Cardiac septum (tissue), 1 donor: ENCODE results near the gene TSGA10IP. TPM values are rescaled to one million over a fixed set of nuclear protein-coding genes. Genes with fewer than 3 reads are reported as not detected.

Experiments
- DNase-seq: peaks from one replicate; pipeline ENCODE4 v3.0.0-alpha.2; 2020; ENCODE audit warnings: low spot score
- intact Hi-C: fragments of 100-400 bp; cut with DNase I; formaldehyde crosslinking; loops from one replicate; pipeline ENCODE4 v1.14.0; 2022
- total RNA-seq: library from RNA; stranded (reverse); fragmentation: NEBNext Ultra II Directional; extraction: Animal tissue kit (Norgen Biotek cat#: 25700); gene quantifications from one replicate; pipeline ENCODE4 v1.2.1, GENCODE V29; 2021
- donor health status: DM: no; HTN: no; CAD: no.

Gene TSGA10IP
- total RNA-seq, 1 donor from 2014 or later: not detected

DNA sequence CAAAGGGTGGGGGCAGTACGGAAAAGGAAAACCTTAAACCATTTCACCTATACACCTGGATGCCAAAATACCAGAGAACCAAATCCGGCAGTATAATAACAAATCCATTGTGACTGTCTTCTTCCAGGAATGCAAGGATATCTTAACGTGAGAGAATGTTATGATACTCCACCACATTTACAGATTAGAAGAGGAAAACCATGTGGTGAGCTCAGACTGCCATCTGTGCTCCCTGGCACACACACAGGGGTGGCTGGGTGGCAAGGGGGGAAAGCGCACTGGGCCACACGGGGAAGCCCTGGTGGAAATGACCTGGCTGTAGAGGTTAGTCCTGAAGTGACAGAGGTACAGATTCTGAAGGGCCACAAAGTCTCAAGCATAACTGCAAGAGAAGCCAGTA, 46.8 kb downstream of the TSGA10IP start:
- no peak for DNase-seq
- intact Hi-C loops: no loop called here

DNA sequence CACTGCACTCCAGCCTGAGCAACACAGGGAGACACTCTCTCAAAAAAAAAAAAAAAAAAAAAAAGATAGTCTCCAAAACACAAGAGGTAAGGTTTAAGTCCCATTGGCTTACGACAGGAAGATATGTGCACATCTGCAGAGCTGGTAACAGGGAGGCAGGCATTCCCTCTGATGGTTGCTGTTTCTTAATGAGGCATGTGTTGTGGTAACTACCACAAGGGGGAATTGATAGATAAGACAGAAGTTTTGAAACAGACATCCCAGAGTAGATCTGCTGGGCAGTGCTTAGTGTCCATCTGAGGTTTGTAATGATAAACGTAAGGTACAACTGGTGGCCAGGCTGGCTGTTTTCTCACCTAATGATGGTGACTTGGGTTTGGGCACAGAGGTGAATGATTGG, 52.0 kb downstream of the TSGA10IP start:
- intact Hi-C loops: no loop called here
- DNase-seq: no peak

DNA sequence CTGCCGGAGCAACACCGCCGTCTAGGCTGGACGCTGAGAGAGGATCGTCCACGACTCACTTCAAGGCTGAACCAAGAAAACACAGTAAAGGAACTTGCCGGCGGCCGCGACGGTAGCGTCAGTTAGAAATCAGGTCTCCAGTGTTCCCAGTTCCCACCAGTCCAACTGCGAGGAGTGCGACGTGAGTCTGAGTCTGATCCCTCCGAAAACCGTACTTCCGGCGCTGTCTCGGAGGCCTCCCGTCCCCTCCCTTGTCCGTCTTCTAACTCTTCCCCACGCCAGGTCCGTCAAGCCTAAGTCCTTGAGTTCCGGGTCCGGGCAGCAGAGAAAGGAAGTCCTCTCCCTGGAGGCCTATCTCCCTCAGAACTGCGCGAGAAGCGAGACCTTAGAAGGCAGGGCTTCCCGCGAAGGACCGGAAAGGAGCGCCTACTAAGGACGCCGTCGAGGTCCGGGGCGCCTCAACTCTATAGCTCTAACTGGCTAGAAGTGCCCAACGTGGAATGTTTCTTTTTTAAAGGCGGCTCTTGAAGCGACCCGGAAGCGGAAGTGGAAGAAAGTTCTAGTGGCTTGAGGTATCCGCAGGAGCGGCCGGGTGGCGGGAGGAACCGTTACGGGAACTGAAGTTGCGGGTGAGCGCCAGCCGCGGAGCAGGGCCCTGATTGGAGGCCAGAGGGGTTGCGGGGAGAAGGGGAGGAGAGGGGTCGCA, 56.8 kb downstream of the TSGA10IP start, which contains the start of the genes BANF1 and EIF1AD:
TSS of gene BANF1 (plus strand) at position 562 of the 706 bp plus-strand sequence. CDS start 748 bp downstream, outside the sequence.
TSS of gene EIF1AD (minus strand) at position 216 of the 706 bp plus-strand sequence. CDS start 1,768 bp downstream, outside the sequence.
- intact Hi-C loops: loop anchor here (1.0 to 5.0 kb wide), 4 partner anchors 41 to 290 kb away; partner anchors contain the start of genes C11orf68, CFL1, DRAP1 and KAT5
- DNase-seq: peak; percentile 96

DNA sequence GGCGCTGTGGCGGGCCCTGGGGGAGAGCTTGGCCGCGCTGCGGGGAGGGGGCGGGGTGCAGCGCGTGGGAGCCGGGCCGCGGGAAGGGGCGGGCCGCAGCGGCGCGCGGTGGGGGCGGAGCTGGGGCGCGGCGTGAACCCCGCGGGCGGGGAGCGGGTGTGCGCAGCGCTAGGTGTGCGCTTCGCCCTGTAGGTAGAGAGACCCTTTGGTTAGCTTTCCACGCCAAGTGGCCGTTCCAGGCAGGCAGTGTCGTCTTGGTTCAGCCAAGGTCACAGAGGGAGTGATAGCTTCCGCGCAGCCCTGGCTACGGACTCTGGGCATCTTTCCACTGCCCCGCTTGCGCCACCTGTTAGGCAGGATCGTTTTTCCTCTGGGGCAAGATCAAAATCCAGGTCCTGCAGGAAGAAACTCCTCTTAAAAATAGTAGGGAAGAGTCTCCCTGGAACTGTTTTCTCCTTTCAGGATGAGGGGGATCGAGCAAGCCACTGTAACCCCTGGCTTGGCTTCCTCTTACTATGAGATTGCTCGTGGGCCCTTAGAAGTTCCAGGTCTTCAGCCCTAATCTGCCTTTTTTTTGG, 57.5 kb downstream of the TSGA10IP start:
- intact Hi-C loops: loop anchor here (1.0 to 5.0 kb wide), 4 partner anchors 41 to 290 kb away; partner anchors contain the start of genes C11orf68, CFL1, DRAP1 and KAT5
- DNase-seq: peak; percentile 87

DNA sequence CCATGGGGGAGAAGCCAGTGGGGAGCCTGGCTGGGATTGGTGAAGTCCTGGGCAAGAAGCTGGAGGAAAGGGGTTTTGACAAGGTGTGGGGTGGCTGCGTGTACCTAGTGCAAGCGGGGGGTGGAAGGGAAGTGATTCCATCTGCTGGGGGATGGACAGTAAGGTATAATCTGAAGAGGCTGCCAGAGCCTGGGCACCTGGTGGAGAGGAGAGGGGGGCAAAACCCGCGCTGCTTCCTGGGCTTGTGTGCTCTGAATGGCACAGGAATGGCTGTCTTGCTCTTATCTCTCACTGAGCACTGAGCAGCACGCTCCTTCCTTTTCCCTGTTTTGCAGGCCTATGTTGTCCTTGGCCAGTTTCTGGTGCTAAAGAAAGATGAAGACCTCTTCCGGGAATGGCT, 58.0 kb downstream of the TSGA10IP start:
- intact Hi-C loops: loop anchor here (5.0 kb wide), 3 partner anchors 86 to 291 kb away; partner anchors contain the start of genes C11orf68, CFL1, DRAP1 and KAT5
- DNase-seq: no peak

DNA sequence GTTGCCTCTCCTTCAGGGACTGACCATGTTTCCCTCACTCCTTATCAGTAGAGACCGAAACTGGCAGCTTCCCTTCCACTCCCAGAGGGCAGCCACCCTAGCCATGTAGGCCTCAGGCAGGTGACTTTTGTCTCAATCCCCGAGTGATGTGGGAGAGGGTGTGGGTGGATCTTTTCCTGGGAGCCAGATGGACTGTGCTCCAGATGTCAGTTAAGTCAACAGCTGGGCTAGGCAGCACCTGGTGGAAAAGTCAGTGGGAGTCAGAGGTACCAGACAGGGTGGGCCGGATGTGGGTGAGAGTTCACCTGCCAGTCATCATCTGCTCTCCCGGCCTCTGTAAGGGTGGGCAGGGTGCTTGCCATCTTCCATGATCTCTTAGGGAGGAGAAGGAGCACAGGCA, 58.9 kb downstream of the TSGA10IP start:
- no peak for DNase-seq
- intact Hi-C loops: loop anchor here (5.0 kb wide), 3 partner anchors 87 to 292 kb away; partner anchors contain the start of genes C11orf68, CFL1, DRAP1 and KAT5

DNA sequence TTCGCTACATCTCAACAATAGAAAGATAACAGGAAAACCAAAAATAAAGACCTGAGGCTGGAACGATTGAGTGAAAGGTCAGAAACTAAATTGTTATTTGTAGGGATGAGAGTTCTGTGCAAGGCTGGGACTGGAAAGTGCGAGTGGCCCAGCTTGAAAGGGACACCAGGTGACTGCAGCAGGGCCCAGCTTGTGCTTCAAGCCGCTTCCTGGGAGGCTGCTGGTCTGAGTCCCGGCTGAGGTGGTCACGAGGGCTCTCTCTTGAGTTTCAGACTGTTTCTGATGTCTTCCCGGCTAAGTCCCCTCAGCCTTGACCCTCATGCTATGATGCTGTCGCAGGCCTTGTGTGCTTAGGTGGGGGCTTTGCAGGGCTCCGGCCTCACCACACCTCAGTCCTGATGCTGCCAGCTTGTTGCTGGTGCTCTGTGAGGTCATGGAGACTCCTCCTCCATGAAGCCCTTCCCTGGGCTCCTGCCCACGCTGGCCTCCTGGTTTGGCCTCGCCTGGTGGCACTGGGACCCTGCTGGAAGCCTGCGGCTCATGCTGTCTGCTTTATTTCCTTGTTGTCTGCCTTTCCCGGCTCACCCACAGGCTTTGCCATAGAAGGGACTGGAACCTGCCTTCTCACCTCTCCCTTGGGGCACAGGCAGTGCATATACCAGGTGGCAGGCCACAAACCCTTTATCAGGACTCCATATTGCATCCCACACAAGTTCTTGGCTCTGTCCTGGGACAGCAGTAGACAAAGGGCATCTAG, 61.0 kb downstream of the TSGA10IP start:
- no peak for DNase-seq
- intact Hi-C loops: no loop called here

DNA sequence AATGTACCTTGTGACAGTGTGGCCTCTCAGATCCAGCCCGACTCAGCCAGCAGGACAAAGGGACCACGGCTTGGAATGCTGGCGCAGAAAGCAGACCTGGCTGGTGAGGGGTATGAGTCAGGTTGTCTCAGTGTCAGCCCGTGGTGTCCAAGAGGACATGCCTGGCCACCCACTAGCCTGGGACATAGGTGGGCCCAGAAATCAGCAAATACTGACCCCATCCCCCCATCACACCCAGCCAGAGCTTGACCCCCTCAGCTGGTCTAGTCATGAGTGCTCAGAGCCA, 61.6 kb downstream of the TSGA10IP start:
- intact Hi-C loops: no loop called here
- DNase-seq: no peak

DNA sequence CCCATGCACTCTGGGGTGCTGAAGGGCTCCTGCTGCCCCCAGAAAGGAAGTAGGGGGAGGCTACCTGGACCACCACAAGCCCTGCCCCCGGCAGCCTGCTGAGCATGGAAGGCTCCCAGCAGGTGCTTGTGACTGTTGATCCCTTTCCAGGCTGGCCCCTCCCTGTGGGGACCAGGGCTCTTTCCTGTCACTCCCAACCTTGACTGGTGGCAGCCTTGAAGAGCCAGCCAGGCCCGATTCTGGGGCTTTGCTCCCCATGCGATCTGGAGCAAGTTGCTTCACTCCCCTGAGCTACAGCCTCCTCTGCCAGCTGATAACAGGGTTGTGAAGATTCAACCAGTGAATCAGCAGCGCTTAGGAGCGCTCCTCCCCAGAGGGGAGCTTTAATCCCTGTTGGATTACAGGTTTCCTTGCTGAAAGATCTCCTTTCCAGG, 61.9 kb downstream of the TSGA10IP start:
- no peak for DNase-seq

DNA sequence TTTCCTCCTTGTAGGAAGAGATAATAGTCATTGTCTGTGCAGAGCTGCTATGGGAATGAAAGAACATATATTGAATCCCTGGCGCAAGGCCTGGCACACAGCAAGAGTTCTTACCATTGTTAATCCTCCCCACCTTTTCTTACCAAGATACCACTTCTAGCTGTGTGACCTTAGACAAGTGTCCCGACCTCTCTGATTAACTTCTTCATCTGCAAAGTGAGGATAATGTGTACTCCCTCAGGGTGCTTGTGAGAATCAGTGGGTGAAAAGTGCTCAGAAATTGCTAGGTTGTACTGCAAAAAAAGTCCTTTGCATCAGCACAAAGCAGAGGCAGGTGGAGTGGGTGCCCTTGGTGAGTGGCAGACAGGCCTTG, 62.8 kb downstream of the TSGA10IP start:
- DNase-seq: no peak
- intact Hi-C loops: no loop called here

More for the DNA sequence above, 61.9 kb downstream of the TSGA10IP start:
- intact Hi-C loops: no loop called here

DNA sequence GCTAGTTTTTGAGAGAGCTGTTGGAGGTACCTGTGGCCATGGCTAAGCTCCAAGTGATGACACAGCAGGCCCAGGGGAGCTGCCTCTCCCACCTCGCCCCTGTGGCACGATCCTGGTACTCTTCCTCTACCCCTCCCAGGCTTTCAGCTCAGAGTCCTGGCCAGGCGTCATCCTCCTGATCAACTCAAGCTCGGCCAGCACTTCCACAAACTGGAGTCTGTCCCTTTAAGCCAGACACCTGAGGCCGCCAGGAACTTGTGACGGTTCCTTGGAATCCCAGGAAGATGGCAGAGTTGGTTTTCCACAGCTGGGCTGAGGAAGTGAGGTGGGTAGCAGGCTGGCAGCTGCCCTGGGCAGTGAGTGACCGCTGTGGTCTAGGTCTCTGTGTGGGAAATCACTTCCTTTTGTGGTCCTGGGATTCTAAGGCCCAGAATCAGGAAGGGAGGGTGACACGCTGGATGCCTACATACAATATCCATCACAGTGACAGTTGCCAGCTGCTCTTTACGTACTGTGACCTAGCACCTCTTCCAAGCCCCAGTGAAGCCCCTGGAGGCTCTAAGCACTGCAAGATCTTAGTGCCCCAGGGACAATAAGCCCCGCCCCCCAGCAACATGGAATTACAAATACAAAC, 63.3 kb downstream of the TSGA10IP start:
- intact Hi-C loops: no loop called here
- DNase-seq: no peak

Other genes with a start within 250 kb of the TSGA10IP start
- gene KAT5, start 233.2 kb upstream of the TSGA10IP start, total RNA-seq: 49.2 TPM
- gene RNASEH2C, start 224.7 kb upstream of the TSGA10IP start, total RNA-seq: 48.8 TPM
- 8.7 TPM for gene AP5B1, start 164.5 kb upstream of the TSGA10IP start, total RNA-seq
- not detected for gene OVOL1, start 158.4 kb upstream of the TSGA10IP start, total RNA-seq
- gene SNX32, start 111.5 kb upstream of the TSGA10IP start, total RNA-seq: 0.54 TPM
- 434 TPM for gene CFL1, start 87.3 kb upstream of the TSGA10IP start, total RNA-seq
- 37.6 TPM for gene MUS81, start 85.0 kb upstream of the TSGA10IP start, total RNA-seq
- gene EFEMP2, start 72.7 kb upstream of the TSGA10IP start, total RNA-seq: 118 TPM
- 0.83 TPM for gene CTSW, start 65.6 kb upstream of the TSGA10IP start, total RNA-seq
- gene FIBP, start 57.0 kb upstream of the TSGA10IP start, total RNA-seq: 62.6 TPM
- gene CCDC85B, start 54.8 kb upstream of the TSGA10IP start, total RNA-seq: 66.2 TPM
- gene FOSL1, start 45.1 kb upstream of the TSGA10IP start, total RNA-seq: 2.0 TPM
- gene C11orf68, start 26.4 kb upstream of the TSGA10IP start, total RNA-seq: 45.2 TPM
- 113 TPM for gene DRAP1, start 26.1 kb upstream of the TSGA10IP start, total RNA-seq
- gene SART1, start 16.3 kb downstream of the TSGA10IP start, total RNA-seq: 35.9 TPM
- 18.1 TPM for gene EIF1AD, start 56.7 kb downstream of the TSGA10IP start, total RNA-seq
- 195 TPM for gene BANF1, start 57.0 kb downstream of the TSGA10IP start, total RNA-seq
- gene CST6, start 66.5 kb downstream of the TSGA10IP start, total RNA-seq: 1.5 TPM
- 0.13 TPM for gene CATSPER1, start 81.0 kb downstream of the TSGA10IP start, total RNA-seq
- gene GAL3ST3, start 103.7 kb downstream of the TSGA10IP start, total RNA-seq: 3.1 TPM
- 85.8 TPM for gene SF3B2, start 106.9 kb downstream of the TSGA10IP start, total RNA-seq
- gene PACS1, start 124.8 kb downstream of the TSGA10IP start, total RNA-seq: 115 TPM